ENCODE measurements around the gene TTC32. TPM values are rescaled to one million over a fixed set of nuclear protein-coding genes. Genes with fewer than 3 reads are reported as not detected.
A peak's percentile ranks its signal among the peaks of the same experiment; 100 is the strongest.

The TTC32 gene
- total and polyA plus RNA-seq, 2 donors from 2014 or later = 8.6 to 17.7 TPM

DNA sequence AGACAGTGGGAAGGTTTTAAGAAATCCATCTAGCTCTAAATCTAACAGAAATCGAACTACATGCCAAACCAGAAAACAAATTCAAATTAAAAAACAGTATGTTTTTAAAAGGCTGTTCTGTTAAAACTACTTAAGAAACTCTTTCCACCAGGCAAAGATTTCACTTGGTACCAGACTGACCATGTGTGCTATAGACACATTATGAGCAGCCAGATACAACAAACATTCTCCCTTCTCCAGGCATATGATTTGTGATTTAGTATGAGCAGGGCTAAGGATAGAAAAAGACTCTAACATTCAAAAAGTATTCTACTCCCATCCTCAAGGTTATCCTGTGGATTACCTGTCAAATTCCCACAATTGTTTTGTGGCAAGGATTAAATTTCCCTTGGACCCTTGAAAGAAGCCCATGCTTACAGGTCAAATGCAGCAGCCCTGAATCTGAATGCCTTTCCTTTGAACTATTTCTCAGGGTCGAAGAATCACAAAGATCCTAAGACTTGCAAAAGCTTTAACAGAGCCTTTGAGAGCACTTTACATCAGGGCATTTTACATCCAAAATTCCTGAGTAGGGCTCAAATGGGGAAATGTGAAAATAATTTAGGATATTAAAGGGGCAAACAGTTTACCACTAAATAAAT lies 42.5 kb upstream of the TTC32 start:
- intact Hi-C loops (cut with DNase I) = no loop called here
- Histone ChIP-seq H3K27ac (ENCODE audit: low read depth in 2 of 2, low read length in 2 of 2) (no peak overlapping the region), H3K4me3 (ENCODE audit: low read length in 3 of 3) (no peak overlapping the region), H3K4me1 (ENCODE audit: control insufficient read depth in 2 of 3, insufficient read depth in 2 of 3, low read depth in 1 of 3, low read length in 3 of 3) (no peaks in the 10 kb centered on the region), H3K9me3 (ENCODE audit: control insufficient read depth in 2 of 3, insufficient read depth in 1 of 3, low read length in 3 of 3) (no peaks in the 10 kb centered on the region), H3K9ac (ENCODE audit: low read length in 3 of 3) (no peak overlapping the region), H3K36me3 (ENCODE audit: control insufficient read depth in 2 of 3, insufficient read depth in 3 of 3, low read length in 3 of 3) (peaks cover 0 to 5% (median 0%) of the 10 kb centered on the region in 3 donors), H3K27me3 (ENCODE audit: control insufficient read depth, insufficient read depth, low read length) (no peaks in the 10 kb centered on the region)
- TF ChIP-seq CTCF (IDR thresholded peaks at IDR 0.05; ENCODE audit: borderline replicate concordance, extremely low read depth, insufficient read depth) = no peak
- DNase-seq = no peak
- FAIRE-seq = no peak

DNA sequence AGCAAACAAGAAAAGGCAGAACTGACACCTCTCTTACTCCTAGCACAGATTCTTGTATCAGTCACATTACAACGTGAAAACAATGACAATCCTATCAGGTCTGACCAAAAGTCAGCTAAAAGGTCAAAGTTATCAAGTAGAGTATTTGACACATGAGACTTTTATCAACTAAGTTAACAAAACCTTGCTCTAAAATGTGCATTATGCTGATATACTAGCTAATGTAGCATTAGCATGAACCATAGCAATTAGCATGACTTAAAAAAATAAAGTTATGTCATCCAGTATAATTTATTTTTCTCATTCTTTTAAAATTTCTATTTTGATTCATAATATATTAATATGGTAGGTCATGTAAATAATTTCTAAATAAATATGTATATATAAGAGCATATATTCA lies 41.4 kb upstream of the TTC32 start:
- no peaks in the 10 kb centered on the region for H3K27me3 ChIP-seq (ENCODE audit: control insufficient read depth, insufficient read depth, low read length)
- no peak overlapping the region for H3K4me3 ChIP-seq (ENCODE audit: low read length in 3 of 3)
- no peaks in the 10 kb centered on the region for H3K9me3 ChIP-seq (ENCODE audit: control insufficient read depth in 2 of 3, insufficient read depth in 1 of 3, low read length in 3 of 3)
- H3K9ac ChIP-seq (ENCODE audit: low read length in 3 of 3) = no peak overlapping the region
- no peak overlapping the region for H3K27ac ChIP-seq (ENCODE audit: low read depth in 2 of 2, low read length in 2 of 2)
- TF ChIP-seq CTCF (IDR thresholded peaks at IDR 0.05; ENCODE audit: borderline replicate concordance, extremely low read depth, insufficient read depth) = no peak
- FAIRE-seq (no peak), DNase-seq (no peak)
- no peaks in the 10 kb centered on the region for H3K4me1 ChIP-seq (ENCODE audit: control insufficient read depth in 2 of 3, insufficient read depth in 2 of 3, low read depth in 1 of 3, low read length in 3 of 3)
- H3K36me3 ChIP-seq (ENCODE audit: control insufficient read depth in 2 of 3, insufficient read depth in 3 of 3, low read length in 3 of 3) = peaks cover 0 to 2% (median 0%) of the 10 kb centered on the region in 3 donors
- intact Hi-C loops (cut with DNase I) = no loop called here

GRCh38 chr2:19942199-19942598 lies 40.4 kb upstream of the TTC32 start:
- H3K4me3 ChIP-seq (ENCODE audit: low read length in 3 of 3) = no peak overlapping the region
- intact Hi-C loops (cut with DNase I) = no loop called here
- H3K27me3 ChIP-seq (ENCODE audit: control insufficient read depth, insufficient read depth, low read length) = no peaks in the 10 kb centered on the region
- H3K9me3 ChIP-seq (ENCODE audit: control insufficient read depth in 2 of 3, insufficient read depth in 1 of 3, low read length in 3 of 3) = no peaks in the 10 kb centered on the region
- no peak overlapping the region for H3K9ac ChIP-seq (ENCODE audit: low read length in 3 of 3)
- FAIRE-seq (no peak), DNase-seq (no peak)
- no peaks in the 10 kb centered on the region for H3K4me1 ChIP-seq (ENCODE audit: control insufficient read depth in 2 of 3, insufficient read depth in 2 of 3, low read depth in 1 of 3, low read length in 3 of 3)
- no peak for TF ChIP-seq CTCF (IDR thresholded peaks at IDR 0.05; ENCODE audit: borderline replicate concordance, extremely low read depth, insufficient read depth)
- no peak overlapping the region for H3K27ac ChIP-seq (ENCODE audit: low read depth in 2 of 2, low read length in 2 of 2)
- peaks cover 0 to 5% (median 3%) of the 10 kb centered on the region in 3 donors for H3K36me3 ChIP-seq (ENCODE audit: control insufficient read depth in 2 of 3, insufficient read depth in 3 of 3, low read length in 3 of 3)

DNA sequence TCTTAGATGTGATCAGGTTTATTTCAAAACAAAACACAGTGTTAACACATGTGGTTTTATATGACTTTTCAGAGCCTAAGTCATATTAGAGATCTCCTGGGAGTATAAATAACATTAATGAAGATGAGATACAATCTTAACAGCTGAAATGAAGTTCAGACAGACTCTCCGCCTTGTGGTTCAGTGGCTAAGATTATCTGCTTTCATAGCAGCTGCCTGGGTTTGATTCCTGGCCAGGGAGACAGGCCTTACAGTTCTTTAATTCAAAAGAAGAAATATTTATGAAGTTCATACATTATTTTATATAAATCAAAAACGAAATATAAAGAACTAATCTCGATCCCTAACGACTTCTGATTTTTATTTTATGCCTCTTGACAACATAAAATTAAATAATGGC lies 35.2 kb upstream of the TTC32 start:
- peaks cover 3 to 13% (median 8%) of the 10 kb centered on the region in 3 donors for H3K36me3 ChIP-seq (ENCODE audit: control insufficient read depth in 2 of 3, insufficient read depth in 3 of 3, low read length in 3 of 3)
- FAIRE-seq (no peak), DNase-seq (peak in 2 of 5 donors; percentile 16 to 63)
- H3K4me3 ChIP-seq (ENCODE audit: low read length in 3 of 3) = no peak overlapping the region
- H3K27ac ChIP-seq (ENCODE audit: low read depth in 2 of 2, low read length in 2 of 2) = no peak overlapping the region
- no peaks in the 10 kb centered on the region for H3K9me3 ChIP-seq (ENCODE audit: control insufficient read depth in 2 of 3, insufficient read depth in 1 of 3, low read length in 3 of 3)
- no peaks in the 10 kb centered on the region for H3K27me3 ChIP-seq (ENCODE audit: control insufficient read depth, insufficient read depth, low read length)
- no peak overlapping the region for H3K9ac ChIP-seq (ENCODE audit: low read length in 3 of 3)
- H3K4me1 ChIP-seq (ENCODE audit: control insufficient read depth in 2 of 3, insufficient read depth in 2 of 3, low read depth in 1 of 3, low read length in 3 of 3) = peaks cover 0 to 5% (median 0%) of the 10 kb centered on the region in 3 donors
- no peak for TF ChIP-seq CTCF (IDR thresholded peaks at IDR 0.05; ENCODE audit: borderline replicate concordance, extremely low read depth, insufficient read depth)
- intact Hi-C loops (cut with DNase I) = no loop called here

All from kidney (tissue), 14 donors.